Lower leg skin (tissue), 3 donors: ENCODE results near the gene PGF.

Experiments used
- POLR2A ChIP-seq, 2 donors: fragments of 450-650 bp; IDR thresholded peaks; one replicate each; pipeline ENCODE4 v1.6.1; 2016 to 2017; ENCODE audit warnings: antibody characterized with exemption in 2 of 2, mild to moderate bottlenecking in 1 of 2, moderate library complexity in 1 of 2
- TF ChIP-seq, protein P1 (sequence below), 3 donors: fragments of 450-650 bp; IDR thresholded peaks; one replicate each; pipeline ENCODE4 v1.5.1; 2016; ENCODE audit warnings: antibody characterized with exemption in 3 of 3, mild to moderate bottlenecking in 3 of 3, moderate library complexity in 2 of 3

DNA sequence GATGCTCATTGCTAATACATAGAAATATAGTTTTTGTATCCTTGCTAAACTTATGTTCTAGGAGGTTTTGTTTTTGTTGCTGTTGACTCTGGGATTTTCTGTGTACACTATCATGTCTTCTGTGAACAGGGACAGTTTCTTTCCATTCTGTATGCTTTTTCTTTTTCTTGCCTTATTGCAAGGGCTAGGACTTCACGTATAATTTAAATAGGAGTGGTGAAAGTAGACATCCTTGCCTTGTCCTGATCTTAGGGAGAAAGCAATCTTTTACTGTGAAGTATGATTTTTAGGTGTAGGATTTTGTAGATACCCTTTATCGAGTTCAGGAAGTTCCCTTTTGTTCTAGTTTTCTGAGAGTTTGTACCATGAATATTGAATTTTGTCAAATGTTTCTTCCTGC is 45.9 kb upstream of the PGF start:
- TF ChIP-seq, protein P1, sequence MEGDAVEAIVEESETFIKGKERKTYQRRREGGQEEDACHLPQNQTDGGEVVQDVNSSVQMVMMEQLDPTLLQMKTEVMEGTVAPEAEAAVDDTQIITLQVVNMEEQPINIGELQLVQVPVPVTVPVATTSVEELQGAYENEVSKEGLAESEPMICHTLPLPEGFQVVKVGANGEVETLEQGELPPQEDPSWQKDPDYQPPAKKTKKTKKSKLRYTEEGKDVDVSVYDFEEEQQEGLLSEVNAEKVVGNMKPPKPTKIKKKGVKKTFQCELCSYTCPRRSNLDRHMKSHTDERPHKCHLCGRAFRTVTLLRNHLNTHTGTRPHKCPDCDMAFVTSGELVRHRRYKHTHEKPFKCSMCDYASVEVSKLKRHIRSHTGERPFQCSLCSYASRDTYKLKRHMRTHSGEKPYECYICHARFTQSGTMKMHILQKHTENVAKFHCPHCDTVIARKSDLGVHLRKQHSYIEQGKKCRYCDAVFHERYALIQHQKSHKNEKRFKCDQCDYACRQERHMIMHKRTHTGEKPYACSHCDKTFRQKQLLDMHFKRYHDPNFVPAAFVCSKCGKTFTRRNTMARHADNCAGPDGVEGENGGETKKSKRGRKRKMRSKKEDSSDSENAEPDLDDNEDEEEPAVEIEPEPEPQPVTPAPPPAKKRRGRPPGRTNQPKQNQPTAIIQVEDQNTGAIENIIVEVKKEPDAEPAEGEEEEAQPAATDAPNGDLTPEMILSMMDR (IDR thresholded peaks at IDR 0.05): no peak
- TF ChIP-seq POLR2A (IDR thresholded peaks at IDR 0.05): no peak
